Heart left ventricle (tissue), 16 donors: ENCODE results near the gene GNL1. TPM values are rescaled to one million over a fixed set of nuclear protein-coding genes. Genes with fewer than 3 reads are reported as not detected.

Experiments
- ATAC-seq, 4 donors: fragments of 200-7000 bp; cut with Tn5 transposase; one replicate each; pipeline ENCODE4 v1.9.1; 2020 to 2022; ENCODE audit warnings: moderate library complexity in 4 of 4, mild to moderate bottlenecking in 3 of 4, moderate number of reproducible peaks in 1 of 4
- DNase-seq, 5 donors: peaks; one replicate each; pipeline ENCODE4 v3.0.0-alpha.2; 2020
- H3K27ac ChIP-seq, 12 donors: fragments of 200-600 bp; sonication (generic) in 4 of 12; one replicate each; pipeline versions ENCODE4 v1.5.0 to v1.8.0; 2016 to 2022; ENCODE audit warnings: mild to moderate bottlenecking in 2 of 12
- H3K27me3 ChIP-seq, 9 donors: fragments of 200-600 bp; sonication (generic) in 2 of 9; one replicate each; pipeline versions ENCODE4 v1.5.1 to v1.8.0; 2016 to 2022; ENCODE audit warnings: mild to moderate bottlenecking in 3 of 9
- H3K36me3 ChIP-seq, 9 donors: fragments of 200-600 bp; sonication (generic) in 2 of 9; one replicate each; pipeline versions ENCODE4 v1.5.0 to v1.8.0; 2018 to 2022; ENCODE audit warnings: mild to moderate bottlenecking in 2 of 9
- H3K4me1 ChIP-seq, 12 donors: fragments of 200-600 bp; sonication (generic) in 4 of 12; one replicate each; pipeline versions ENCODE4 v1.5.0 to v1.8.0; 2016 to 2022; ENCODE audit warnings: mild to moderate bottlenecking in 3 of 12
- H3K4me3 ChIP-seq, 12 donors: fragments of 200-600 bp; sonication (generic) in 4 of 12; one replicate each; pipeline versions ENCODE4 v1.5.0 to v1.8.0; 2017 to 2022; ENCODE audit warnings: mild to moderate bottlenecking in 9 of 12, moderate library complexity in 4 of 12
- H3K9me3 ChIP-seq, 12 donors: fragments of 200-600 bp; sonication (generic) in 4 of 12; one replicate each; pipeline versions ENCODE4 v1.5.0 to v1.8.0; 2016 to 2022; ENCODE audit warnings: mild to moderate bottlenecking in 1 of 12
- CTCF ChIP-seq, 12 donors: fragments of 200-600 bp; sonication (generic) in 4 of 12; IDR thresholded peaks; one replicate each; pipeline versions ENCODE4 v1.5.0 to v1.8.0; 2018 to 2022; ENCODE audit warnings: antibody characterized with exemption in 12 of 12, mild to moderate bottlenecking in 5 of 12
- POLR2A ChIP-seq, 2 donors: fragments of 450-650 bp; IDR thresholded peaks; one replicate each; pipeline ENCODE4 v1.6.1; 2017; ENCODE audit warnings: antibody characterized with exemption in 2 of 2, mild to moderate bottlenecking in 2 of 2, moderate library complexity in 2 of 2
- WGBS, 4 donors: extraction: QIAGEN DNeasy Blood & Tissue Kit in 2 of 4; methylation state at CpG; one replicate each; pipeline versions ENCODE4 v1.1.5 to v1.1.7; 2013 to 2018; 5-methylcytosine and 5-hydroxymethylcytosine counted together
- intact Hi-C, 10 donors: fragments of 100-400 bp; cut with DNase I; formaldehyde crosslinking; loops; one replicate each; pipeline versions ENCODE4 v1.11.1 to v1.14.2; 2022
- polyA plus RNA-seq, 2 donors: library from polyadenylated mRNA; stranded (reverse); fragments of 200-250 nt; gene quantifications; one replicate each; pipeline ENCODE4 v1.2.3, GENCODE V29; 2013
- total RNA-seq, 9 donors: library from RNA; depleted of rRNA in 2 of 9; stranded (reverse); fragments of >200 nt in 2 of 9; fragmentation: NEBNext Ultra II Directional in 3 of 9; extraction: Animal tissue kit (Norgen Biotek cat#: 25700) in 3 of 9; gene quantifications; one replicate each; pipeline versions ENCODE4 v1.1.0 to v1.2.4, GENCODE V29; 2016 to 2023
- donor health status: ischemic (EF 13 %, LVEDD 7.1; RV severe dilation, severe dysfunction).
- donor health status: healthy with polysubstance abuse.
- donor health status: DM: no; HTN: yes; CAD: no.
- donor health status: DM: no; HTN: no; CAD: no.
- donor health status: ischemic (EF 25% LVEDD 6.9; RV normal size, moderate dysfunction).
- donor health status: ischemic (EF 25% LVEDD 5.7; RV mildly dilated, moderate dysfunction).
- donor health status: healthy.
- donor health status: DM: yes; HTN: yes; CAD: no.
- donor health status: ischemic (EF 35%, LVEDD 5.7; RV mildly dilated, moderate dysfunction).
- donor health status: nonischemic (EF 11% LVEDD 7.7; RV severe dilation, severe dysfunction).
- donor health status: DM: yes; HTN: yes; CAD: no.
- donor health status: PGD.
- donor health status: ischemic (EF 29% LVEDD 5.4; RV normal size, mild dysfunction).
- donor health status: nonischemic (EF 23%, LVEDD 6.1; RV moderate dilation, normal function).

GNL1 gene
- total and polyA plus RNA-seq, 11 donors = 9.1 to 33.5 (median 17.7) TPM

GRCh38 chr6:30601436-30601814 lies 45.1 kb upstream of the GNL1 start:
- TF ChIP-seq CTCF (IDR thresholded peaks at IDR 0.05) (no peak), POLR2A (IDR thresholded peaks at IDR 0.05) (no peak)
- intact Hi-C loops = loop anchor here in 3 of 10 donors (5.0 kb wide), 2 partner anchors 54 to 119 kb away; no protein-coding TSS in a partner anchor
- peaks cover 19 to 73% (median 62%) of the 10 kb centered on the region in 9 donors for H3K36me3 ChIP-seq
- DNase-seq (no peak), ATAC-seq (no peak)
- no peak overlapping the region for H3K27ac ChIP-seq
- H3K27me3 ChIP-seq = no peaks in the 10 kb centered on the region
- H3K9me3 ChIP-seq = no peaks in the 10 kb centered on the region
- H3K4me3 ChIP-seq = no peak overlapping the region
- whole genome bisulfite sequencing, 4 donors = 67 to 81% (median 74%) methylated on average over 6 of the region's 6 CpGs
- H3K4me1 ChIP-seq = peaks cover 0 to 11% (median 0%) of the 10 kb centered on the region in 12 donors

- Histone ChIP-seq H3K4me3 (no peak overlapping the region), H3K27ac (no peak overlapping the region), H3K9me3 (no peaks in the 10 kb centered on the region), H3K36me3 (peaks cover 19 to 64% (median 53%) of the 10 kb centered on the region in 9 donors), H3K27me3 (no peaks in the 10 kb centered on the region), H3K4me1 (peaks cover 0 to 11% (median 0%) of the 10 kb centered on the region in 12 donors)
- no peak for TF ChIP-seq POLR2A (IDR thresholded peaks at IDR 0.05)
- no peak for TF ChIP-seq CTCF (IDR thresholded peaks at IDR 0.05)
- intact Hi-C loops = loop anchor here in 3 of 10 donors (5.0 kb wide), 2 partner anchors 53 to 118 kb away; no protein-coding TSS in a partner anchor
- DNase-seq (peak in 2 of 5 donors; percentile 33 to 54), ATAC-seq (peak in 3 of 4 donors; percentile 3 to 5 (median 4))
- 51 to 63% (median 59%) methylated on average over 7 to 10 of the region's 10 CpGs for WGBS, 4 donors
Observed at GRCh38 chr6:30600451-30600961, 44.2 kb upstream of the GNL1 start.

GRCh38 chr6:30599625-30600324 lies 43.5 kb upstream of the GNL1 start:
- H3K4me1 ChIP-seq = peaks cover 0 to 11% (median 0%) of the 10 kb centered on the region in 12 donors
- H3K4me3 ChIP-seq = no peak overlapping the region
- TF ChIP-seq CTCF (IDR thresholded peaks at IDR 0.05) (no peak), POLR2A (IDR thresholded peaks at IDR 0.05) (no peak)
- no peaks in the 10 kb centered on the region for H3K9me3 ChIP-seq
- H3K27me3 ChIP-seq = no peaks in the 10 kb centered on the region
- WGBS, 4 donors = 62 to 76% (median 75%) methylated on average over 13 of the region's 13 CpGs
- intact Hi-C loops = loop anchor here in 9 of 10 donors (5.0 to 10.0 kb wide), 5 partner anchors 42 to 117 kb away; partner anchors contain the start of genes GNL1 (in 1 of the 9) and PRR3 (in 1 of the 9)
- ATAC-seq (peak in 3 of 4 donors; percentile 8 to 16 (median 10)), DNase-seq (no peak)
- H3K27ac ChIP-seq = no peak overlapping the region
- peaks cover 13 to 61% (median 47%) of the 10 kb centered on the region in 9 donors for H3K36me3 ChIP-seq
